Esophagus squamous epithelium (tissue), 4 donors: ENCODE data around the gene RPL19.

ENCODE experiments used
- POLR2A ChIP-seq, 4 donors: fragments of 450-650 bp; IDR thresholded peaks; one replicate each; pipeline ENCODE4 v1.6.1; 2017; ENCODE audit warnings: antibody characterized with exemption in 4 of 4, mild to moderate bottlenecking in 4 of 4, moderate library complexity in 3 of 4
- TF ChIP-seq, protein P1 (sequence below), 6 experiments: fragments of 450-650 bp in 4 of 6; fragments of 200-600 bp in 2 of 6; sonication (generic) in 2 of 6; IDR thresholded peaks; one replicate each; pipeline ENCODE4 v1.5.1; 2016 to 2019; ENCODE audit warnings: antibody characterized with exemption in 6 of 6, mild to moderate bottlenecking in 4 of 6, moderate library complexity in 4 of 6

DNA sequence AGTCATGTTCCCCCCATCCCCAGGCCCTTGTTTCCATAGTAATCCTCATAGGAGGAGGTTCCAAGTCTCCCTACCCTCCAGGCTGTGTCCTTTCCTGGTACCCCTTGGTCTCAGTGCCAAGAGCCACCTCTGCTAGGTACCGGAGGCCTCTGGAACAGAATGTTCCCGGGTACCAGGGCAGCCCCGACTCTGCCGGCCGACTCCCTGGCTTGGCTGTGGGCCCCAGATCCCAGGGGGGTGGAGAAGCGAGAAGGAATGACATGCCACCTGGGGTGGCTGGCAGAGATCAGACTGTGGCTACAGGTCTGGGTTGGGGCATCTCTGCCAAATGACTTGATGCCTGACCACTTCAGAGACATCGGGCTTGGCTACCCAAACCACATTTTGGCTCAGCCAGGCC, 22.1 kb downstream of the RPL19 start:
- TF ChIP-seq, protein P1, sequence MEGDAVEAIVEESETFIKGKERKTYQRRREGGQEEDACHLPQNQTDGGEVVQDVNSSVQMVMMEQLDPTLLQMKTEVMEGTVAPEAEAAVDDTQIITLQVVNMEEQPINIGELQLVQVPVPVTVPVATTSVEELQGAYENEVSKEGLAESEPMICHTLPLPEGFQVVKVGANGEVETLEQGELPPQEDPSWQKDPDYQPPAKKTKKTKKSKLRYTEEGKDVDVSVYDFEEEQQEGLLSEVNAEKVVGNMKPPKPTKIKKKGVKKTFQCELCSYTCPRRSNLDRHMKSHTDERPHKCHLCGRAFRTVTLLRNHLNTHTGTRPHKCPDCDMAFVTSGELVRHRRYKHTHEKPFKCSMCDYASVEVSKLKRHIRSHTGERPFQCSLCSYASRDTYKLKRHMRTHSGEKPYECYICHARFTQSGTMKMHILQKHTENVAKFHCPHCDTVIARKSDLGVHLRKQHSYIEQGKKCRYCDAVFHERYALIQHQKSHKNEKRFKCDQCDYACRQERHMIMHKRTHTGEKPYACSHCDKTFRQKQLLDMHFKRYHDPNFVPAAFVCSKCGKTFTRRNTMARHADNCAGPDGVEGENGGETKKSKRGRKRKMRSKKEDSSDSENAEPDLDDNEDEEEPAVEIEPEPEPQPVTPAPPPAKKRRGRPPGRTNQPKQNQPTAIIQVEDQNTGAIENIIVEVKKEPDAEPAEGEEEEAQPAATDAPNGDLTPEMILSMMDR (IDR thresholded peaks at IDR 0.05): no peak
- no peak for TF ChIP-seq POLR2A (IDR thresholded peaks at IDR 0.05)
